ENCODE results near the gene STYK1.
A peak's percentile ranks its signal among the peaks of the same experiment; 100 is the strongest.

The STYK1 gene

GRCh38 chr12:10717410-10717809, 43.6 kb upstream of the STYK1 start:
- Histone ChIP-seq H2BK12ac (ENCODE audit: low read length) (no peak overlapping the region), H3K4me2 (ENCODE audit: insufficient read depth, low read length, poor library complexity, severe bottlenecking) (no peak overlapping the region), H4K8ac (ENCODE audit: low read depth, low read length) (no peak overlapping the region), H3K27me3 (ENCODE audit: control insufficient read depth in 3 of 3, insufficient read depth in 3 of 3, low read depth in 1 of 3, low read length in 3 of 3) (no peaks in the 10 kb centered on the region), H3K4me1 (ENCODE audit: control insufficient read depth in 2 of 2, insufficient read depth in 1 of 2, low read depth in 1 of 2, low read length in 2 of 2) (peaks cover 9 to 21% of the 10 kb centered on the region in 2 donors), H2BK120ac (ENCODE audit: low read depth, low read length) (no peak overlapping the region), H2AFZ (ENCODE audit: low read length) (no peak overlapping the region), H2BK15ac (ENCODE audit: low read length) (no peak overlapping the region), H3K23ac (ENCODE audit: low read depth, low read length, poor library complexity) (no peak overlapping the region), H3K18ac (ENCODE audit: low read length) (no peak overlapping the region), H2BK5ac (ENCODE audit: low read length) (no peak overlapping the region), H3K4ac (ENCODE audit: low read length) (no peak overlapping the region), H3K9me3 (replicated peaks in 1 of 2; ENCODE audit: control insufficient read depth in 2 of 2, insufficient read depth in 1 of 2, low read depth in 1 of 2, low read length in 2 of 2) (no peaks in the 10 kb centered on the region), H3K9ac (ENCODE audit: low read depth, low read length, poor library complexity) (no peak overlapping the region), H4K91ac (ENCODE audit: low read depth, low read length, poor library complexity) (no peak overlapping the region), H3K4me3 (ENCODE audit: low read length in 2 of 2) (no peak overlapping the region), H2AK5ac (ENCODE audit: low read depth, low read length) (no peak overlapping the region), H3K27ac (replicated peaks; ENCODE audit: low read length) (peak overlapping the region; percentile 17), H3K36me3 (replicated peaks in 1 of 2; ENCODE audit: control insufficient read depth in 2 of 2, insufficient read depth in 2 of 2, low read length in 2 of 2) (peaks cover 5 to 39% of the 10 kb centered on the region in 2 donors), H3K14ac (ENCODE audit: low read length) (no peak overlapping the region), H3K79me1 (ENCODE audit: low read depth, low read length) (peaks cover 2% of the 10 kb centered on the region)
- DNase-seq (ENCODE audit: low spot score), result no peak
- no CpG with 5 or more reads among the region's 2 CpGs for WGBS, 2 donors (ENCODE audit: extremely low coverage in 2 of 2, insufficient read length in 2 of 2, insufficient replicate concordance in 1 of 2)

- H3K4me3 ChIP-seq (ENCODE audit: low read length in 2 of 2), result no peak overlapping the region
- no peak overlapping the region for H3K23ac ChIP-seq (ENCODE audit: low read depth, low read length, poor library complexity)
Measured at GRCh38 chr12:10716704-10717315, 43.0 kb upstream of the STYK1 start.

GRCh38 chr12:10716277-10716676, 42.4 kb upstream of the STYK1 start:
- Histone ChIP-seq H3K4me3 (ENCODE audit: low read length in 2 of 2) (no peak overlapping the region), H3K27ac (replicated peaks; ENCODE audit: low read length) (no peak overlapping the region), H3K4me2 (ENCODE audit: insufficient read depth, low read length, poor library complexity, severe bottlenecking) (no peak overlapping the region), H3K79me1 (ENCODE audit: low read depth, low read length) (peaks cover 2% of the 10 kb centered on the region), H3K4me1 (ENCODE audit: control insufficient read depth in 2 of 2, insufficient read depth in 1 of 2, low read depth in 1 of 2, low read length in 2 of 2) (peaks cover 9 to 18% of the 10 kb centered on the region in 2 donors), H3K4ac (ENCODE audit: low read length) (no peak overlapping the region), H3K9me3 (replicated peaks in 1 of 2; ENCODE audit: control insufficient read depth in 2 of 2, insufficient read depth in 1 of 2, low read depth in 1 of 2, low read length in 2 of 2) (no peaks in the 10 kb centered on the region), H3K23ac (ENCODE audit: low read depth, low read length, poor library complexity) (no peak overlapping the region), H2BK12ac (ENCODE audit: low read length) (no peak overlapping the region), H4K8ac (ENCODE audit: low read depth, low read length) (no peak overlapping the region), H4K91ac (ENCODE audit: low read depth, low read length, poor library complexity) (no peak overlapping the region), H3K36me3 (replicated peaks in 1 of 2; ENCODE audit: control insufficient read depth in 2 of 2, insufficient read depth in 2 of 2, low read length in 2 of 2) (peaks cover 5 to 51% of the 10 kb centered on the region in 2 donors), H2AK5ac (ENCODE audit: low read depth, low read length) (no peak overlapping the region), H2BK120ac (ENCODE audit: low read depth, low read length) (no peak overlapping the region), H2BK5ac (ENCODE audit: low read length) (no peak overlapping the region), H3K14ac (ENCODE audit: low read length) (no peak overlapping the region), H3K9ac (ENCODE audit: low read depth, low read length, poor library complexity) (no peak overlapping the region), H2BK15ac (ENCODE audit: low read length) (no peak overlapping the region), H2AFZ (ENCODE audit: low read length) (no peak overlapping the region), H3K18ac (ENCODE audit: low read length) (no peak overlapping the region), H3K27me3 (ENCODE audit: control insufficient read depth in 3 of 3, insufficient read depth in 3 of 3, low read depth in 1 of 3, low read length in 3 of 3) (no peaks in the 10 kb centered on the region)
- no CpG with 5 or more reads among the region's 4 CpGs for WGBS, 2 donors (ENCODE audit: extremely low coverage in 2 of 2, insufficient read length in 2 of 2, insufficient replicate concordance in 1 of 2)
- DNase-seq (ENCODE audit: low spot score), result no peak

More at GRCh38 chr12:10716704-10717315, 43.0 kb upstream of the STYK1 start:
- no peak overlapping the region for H2BK120ac ChIP-seq (ENCODE audit: low read depth, low read length)
- peaks cover 2% of the 10 kb centered on the region for H3K79me1 ChIP-seq (ENCODE audit: low read depth, low read length)
- no peak overlapping the region for H2BK12ac ChIP-seq (ENCODE audit: low read length)
- H3K27me3 ChIP-seq (ENCODE audit: control insufficient read depth in 3 of 3, insufficient read depth in 3 of 3, low read depth in 1 of 3, low read length in 3 of 3), result no peaks in the 10 kb centered on the region
- no peak overlapping the region for H2BK5ac ChIP-seq (ENCODE audit: low read length)
- no peak overlapping the region for H3K18ac ChIP-seq (ENCODE audit: low read length)
- no CpG with 5 or more reads among the region's 6 CpGs for WGBS, 2 donors (ENCODE audit: extremely low coverage in 2 of 2, insufficient read length in 2 of 2, insufficient replicate concordance in 1 of 2)
- peaks cover 5 to 45% of the 10 kb centered on the region in 2 donors for H3K36me3 ChIP-seq (replicated peaks in 1 of 2; ENCODE audit: control insufficient read depth in 2 of 2, insufficient read depth in 2 of 2, low read length in 2 of 2)
- DNase-seq (ENCODE audit: low spot score), result no peak
- no peak overlapping the region for H3K4ac ChIP-seq (ENCODE audit: low read length)
- H2AFZ ChIP-seq (ENCODE audit: low read length), result no peak overlapping the region
- H3K4me2 ChIP-seq (ENCODE audit: insufficient read depth, low read length, poor library complexity, severe bottlenecking), result no peak overlapping the region
- H4K91ac ChIP-seq (ENCODE audit: low read depth, low read length, poor library complexity), result no peak overlapping the region
- H4K8ac ChIP-seq (ENCODE audit: low read depth, low read length), result no peak overlapping the region
- H3K14ac ChIP-seq (ENCODE audit: low read length), result no peak overlapping the region
- no peak overlapping the region for H3K27ac ChIP-seq (replicated peaks; ENCODE audit: low read length)
- H3K9me3 ChIP-seq (replicated peaks in 1 of 2; ENCODE audit: control insufficient read depth in 2 of 2, insufficient read depth in 1 of 2, low read depth in 1 of 2, low read length in 2 of 2), result no peaks in the 10 kb centered on the region
- H2AK5ac ChIP-seq (ENCODE audit: low read depth, low read length), result no peak overlapping the region
- H3K4me1 ChIP-seq (ENCODE audit: control insufficient read depth in 2 of 2, insufficient read depth in 1 of 2, low read depth in 1 of 2, low read length in 2 of 2), result peaks cover 9 to 21% of the 10 kb centered on the region in 2 donors
- no peak overlapping the region for H3K9ac ChIP-seq (ENCODE audit: low read depth, low read length, poor library complexity)
- no peak overlapping the region for H2BK15ac ChIP-seq (ENCODE audit: low read length)

GRCh38 chr12:10715491-10715890, 41.6 kb upstream of the STYK1 start:
- H3K4me3 ChIP-seq (ENCODE audit: low read length in 2 of 2), result no peak overlapping the region
- peaks cover 6 to 57% of the 10 kb centered on the region in 2 donors for H3K36me3 ChIP-seq (replicated peaks in 1 of 2; ENCODE audit: control insufficient read depth in 2 of 2, insufficient read depth in 2 of 2, low read length in 2 of 2)
- no CpG with 5 or more reads among the region's 6 CpGs for WGBS, 2 donors (ENCODE audit: extremely low coverage in 2 of 2, insufficient read length in 2 of 2, insufficient replicate concordance in 1 of 2)
- no peak overlapping the region for H4K91ac ChIP-seq (ENCODE audit: low read depth, low read length, poor library complexity)
- no peak overlapping the region for H4K8ac ChIP-seq (ENCODE audit: low read depth, low read length)
- H3K4me1 ChIP-seq (ENCODE audit: control insufficient read depth in 2 of 2, insufficient read depth in 1 of 2, low read depth in 1 of 2, low read length in 2 of 2), result peaks cover 7 to 18% of the 10 kb centered on the region in 2 donors
- no peak overlapping the region for H2BK120ac ChIP-seq (ENCODE audit: low read depth, low read length)
- no peak for DNase-seq (ENCODE audit: low spot score)
- H3K27me3 ChIP-seq (ENCODE audit: control insufficient read depth in 3 of 3, insufficient read depth in 3 of 3, low read depth in 1 of 3, low read length in 3 of 3), result no peaks in the 10 kb centered on the region
- H3K27ac ChIP-seq (replicated peaks; ENCODE audit: low read length), result no peak overlapping the region
- H3K79me1 ChIP-seq (ENCODE audit: low read depth, low read length), result no peaks in the 10 kb centered on the region
- no peak overlapping the region for H2AK5ac ChIP-seq (ENCODE audit: low read depth, low read length)
- no peak overlapping the region for H2AFZ ChIP-seq (ENCODE audit: low read length)
- no peak overlapping the region for H3K23ac ChIP-seq (ENCODE audit: low read depth, low read length, poor library complexity)
- no peaks in the 10 kb centered on the region for H3K9me3 ChIP-seq (replicated peaks in 1 of 2; ENCODE audit: control insufficient read depth in 2 of 2, insufficient read depth in 1 of 2, low read depth in 1 of 2, low read length in 2 of 2)
- no peak overlapping the region for H3K9ac ChIP-seq (ENCODE audit: low read depth, low read length, poor library complexity)
- no peak overlapping the region for H3K14ac ChIP-seq (ENCODE audit: low read length)
- no peak overlapping the region for H2BK15ac ChIP-seq (ENCODE audit: low read length)
- no peak overlapping the region for H3K4ac ChIP-seq (ENCODE audit: low read length)
- H3K4me2 ChIP-seq (ENCODE audit: insufficient read depth, low read length, poor library complexity, severe bottlenecking), result no peak overlapping the region
- no peak overlapping the region for H3K18ac ChIP-seq (ENCODE audit: low read length)
- H2BK5ac ChIP-seq (ENCODE audit: low read length), result no peak overlapping the region
- H2BK12ac ChIP-seq (ENCODE audit: low read length), result no peak overlapping the region
